Measurements from ENCODE around the gene CHAD. TPM values are rescaled to one million over a fixed set of nuclear protein-coding genes. Genes with fewer than 3 reads are reported as not detected.
A peak's percentile ranks its signal among the peaks of the same experiment; 100 is the strongest.

The CHAD gene
- total and polyA plus RNA-seq, 2 of the 4 experiments (the other 2 are of a cell fraction) = 0.03 TPM; not detected in 1

DNA sequence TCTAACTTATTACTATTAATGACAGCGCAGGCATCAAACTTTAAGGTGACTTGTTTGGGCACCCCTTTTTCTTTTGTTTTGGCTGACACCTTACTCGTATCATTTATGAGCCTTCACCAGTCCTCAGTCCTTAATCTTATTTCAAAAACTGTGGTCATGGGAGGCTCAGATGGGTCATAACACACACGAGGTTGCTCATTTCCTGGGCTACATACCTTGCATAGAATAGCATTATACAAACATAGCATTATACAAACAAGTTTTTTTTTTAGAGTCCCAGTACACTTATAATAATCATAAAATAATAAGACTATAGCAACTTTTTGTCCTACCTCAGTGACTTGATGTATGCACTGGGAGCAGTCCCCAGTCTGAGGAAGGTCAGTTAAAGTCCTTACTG lies 53.9 kb downstream of the CHAD start:
- Histone ChIP-seq H3K18ac (ENCODE audit: low read depth, low read length) (no peak overlapping the region), H3K9me1 (ENCODE audit: insufficient read depth, low read length) (no peaks in the 10 kb centered on the region), H3K9me3 (ENCODE audit: control insufficient read depth, insufficient read depth, low read length) (no peaks in the 10 kb centered on the region), H3K27ac (ENCODE audit: insufficient read depth, low read length) (no peak overlapping the region), H4K8ac (ENCODE audit: low read depth in 2 of 2, low read length in 2 of 2) (no peak overlapping the region), H3K56ac (ENCODE audit: extremely low read depth, insufficient read depth, low read length) (no peak overlapping the region), H3K27me3 (ENCODE audit: control insufficient read depth, insufficient read depth, low read length) (no peaks in the 10 kb centered on the region; the same call in 1 of the 2 replicates), H3K4me2 (ENCODE audit: low read depth, low read length) (peak overlapping the region; percentile 51; the same call in 1 of the 2 replicates), H4K91ac (ENCODE audit: insufficient read depth, low read depth, low read length) (no peak overlapping the region), H2BK5ac (ENCODE audit: low read depth, low read length, poor library complexity, severe bottlenecking) (peak overlapping the region; percentile 45), H4K20me1 (ENCODE audit: insufficient read depth, low read length) (no peaks in the 10 kb centered on the region), H2AK9ac (replicated peaks; ENCODE audit: low read depth, low read length, poor library complexity) (no peak overlapping the region), H2AK5ac (ENCODE audit: low read depth, low read length) (peak overlapping the region; percentile 59; the same call in 1 of the 2 replicates), H3K36me3 (ENCODE audit: control insufficient read depth, insufficient read depth, low read length) (no peaks in the 10 kb centered on the region), H2BK120ac (ENCODE audit: low read depth, low read length) (peak overlapping the region; percentile 58; the same call in 1 of the 2 replicates), H3K79me1 (ENCODE audit: low read depth in 1 of 2, low read length in 2 of 2) (no peaks in the 10 kb centered on the region), H3K4ac (ENCODE audit: low read depth, low read length) (no peak overlapping the region), H2BK20ac (ENCODE audit: low read depth, low read length) (peak overlapping the region; percentile 74; the same call in 1 of the 2 replicates), H2BK15ac (ENCODE audit: low read depth, low read length) (0 out of 3 replicates have a peak overlapping the region, but pooled peaks have one; percentile 59), H4K5ac (ENCODE audit: low read depth, low read length) (no peak overlapping the region), H3K4me3 (ENCODE audit: insufficient read depth, low read depth, low read length) (no peak overlapping the region), H3K9ac (ENCODE audit: low read depth, low read length) (no peak overlapping the region), H2AFZ (replicated peaks; ENCODE audit: low read length, poor library complexity) (no peak overlapping the region), H3K23ac (ENCODE audit: low read depth, low read length) (no peak overlapping the region), H3K4me1 (ENCODE audit: control insufficient read depth, insufficient read depth, low read length) (peaks cover 7% of the 10 kb centered on the region), H3K14ac (replicated peaks; ENCODE audit: low read depth, low read length) (0 out of 2 replicates have a peak overlapping the region, but pooled peaks have one; percentile 57)
- DNase-seq = peak; percentile 28
- BruUV-seq (replicated peaks) = no TSS peak
- ChIA-PET CTCF (no interaction called here), POLR2A (ENCODE audit: unreplicated experiment) (no interaction called here)
- dilution Hi-C loops (cut with HindIII; ENCODE audit: low sequenced_read_pairs, unreplicated experiment) = no loop called here
- WGBS, 2 experiments (ENCODE audit: extremely low coverage in 2 of 2, insufficient read length in 1 of 2) = no CpG with 5 or more reads among the region's 3 CpGs
- intact Hi-C loops (cut with micrococcal nuclease) = no loop called here
- no peak for TF ChIP-seq NFE2L2 (IDR thresholded peaks at IDR 0.05; ENCODE audit: low read depth, low read length)
- TF ChIP-seq BHLHE40 (IDR thresholded peaks at IDR 0.05; ENCODE audit: low read depth, low read length) = no peak
- TF ChIP-seq POLR2A (IDR thresholded peaks at IDR 0.05; ENCODE audit: low read depth, low read length) = no peak
- no peak for TF ChIP-seq RFX5 (IDR thresholded peaks at IDR 0.05; ENCODE audit: low read depth, low read length)
- no peak for TF ChIP-seq RAD21 (IDR thresholded peaks at IDR 0.05; ENCODE audit: low read length)
- TF ChIP-seq, protein P1, sequence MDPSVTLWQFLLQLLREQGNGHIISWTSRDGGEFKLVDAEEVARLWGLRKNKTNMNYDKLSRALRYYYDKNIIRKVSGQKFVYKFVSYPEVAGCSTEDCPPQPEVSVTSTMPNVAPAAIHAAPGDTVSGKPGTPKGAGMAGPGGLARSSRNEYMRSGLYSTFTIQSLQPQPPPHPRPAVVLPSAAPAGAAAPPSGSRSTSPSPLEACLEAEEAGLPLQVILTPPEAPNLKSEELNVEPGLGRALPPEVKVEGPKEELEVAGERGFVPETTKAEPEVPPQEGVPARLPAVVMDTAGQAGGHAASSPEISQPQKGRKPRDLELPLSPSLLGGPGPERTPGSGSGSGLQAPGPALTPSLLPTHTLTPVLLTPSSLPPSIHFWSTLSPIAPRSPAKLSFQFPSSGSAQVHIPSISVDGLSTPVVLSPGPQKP (IDR thresholded peaks at IDR 0.05; ENCODE audit: borderline replicate concordance, low read depth, low read length) = no peak
- TF ChIP-seq CHD1 (IDR thresholded peaks at IDR 0.05; ENCODE audit: low read depth, low read length) = no peak
- TF ChIP-seq, protein P2, sequence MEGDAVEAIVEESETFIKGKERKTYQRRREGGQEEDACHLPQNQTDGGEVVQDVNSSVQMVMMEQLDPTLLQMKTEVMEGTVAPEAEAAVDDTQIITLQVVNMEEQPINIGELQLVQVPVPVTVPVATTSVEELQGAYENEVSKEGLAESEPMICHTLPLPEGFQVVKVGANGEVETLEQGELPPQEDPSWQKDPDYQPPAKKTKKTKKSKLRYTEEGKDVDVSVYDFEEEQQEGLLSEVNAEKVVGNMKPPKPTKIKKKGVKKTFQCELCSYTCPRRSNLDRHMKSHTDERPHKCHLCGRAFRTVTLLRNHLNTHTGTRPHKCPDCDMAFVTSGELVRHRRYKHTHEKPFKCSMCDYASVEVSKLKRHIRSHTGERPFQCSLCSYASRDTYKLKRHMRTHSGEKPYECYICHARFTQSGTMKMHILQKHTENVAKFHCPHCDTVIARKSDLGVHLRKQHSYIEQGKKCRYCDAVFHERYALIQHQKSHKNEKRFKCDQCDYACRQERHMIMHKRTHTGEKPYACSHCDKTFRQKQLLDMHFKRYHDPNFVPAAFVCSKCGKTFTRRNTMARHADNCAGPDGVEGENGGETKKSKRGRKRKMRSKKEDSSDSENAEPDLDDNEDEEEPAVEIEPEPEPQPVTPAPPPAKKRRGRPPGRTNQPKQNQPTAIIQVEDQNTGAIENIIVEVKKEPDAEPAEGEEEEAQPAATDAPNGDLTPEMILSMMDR (conservative IDR thresholded peaks at IDR 0.05; ENCODE audit: low read depth, low read length) = no peak
- no peak for TF ChIP-seq RCOR1 (IDR thresholded peaks at IDR 0.05; ENCODE audit: insufficient replicate concordance, low read length)
- no peak for TF ChIP-seq CEBPB (IDR thresholded peaks at IDR 0.05; ENCODE audit: low read depth, low read length)
- no peak for TF ChIP-seq MXI1 (IDR thresholded peaks at IDR 0.05; ENCODE audit: borderline replicate concordance, low read depth, low read length)
- no peak for TF ChIP-seq MAZ (IDR thresholded peaks at IDR 0.05; ENCODE audit: borderline replicate concordance, low read depth, low read length)
- no peak for TF ChIP-seq MAFK (IDR thresholded peaks at IDR 0.05; ENCODE audit: low read depth, low read length)
- TF ChIP-seq SMC3 (IDR thresholded peaks at IDR 0.05; ENCODE audit: low read depth, low read length) = no peak
- TF ChIP-seq, protein P3, sequence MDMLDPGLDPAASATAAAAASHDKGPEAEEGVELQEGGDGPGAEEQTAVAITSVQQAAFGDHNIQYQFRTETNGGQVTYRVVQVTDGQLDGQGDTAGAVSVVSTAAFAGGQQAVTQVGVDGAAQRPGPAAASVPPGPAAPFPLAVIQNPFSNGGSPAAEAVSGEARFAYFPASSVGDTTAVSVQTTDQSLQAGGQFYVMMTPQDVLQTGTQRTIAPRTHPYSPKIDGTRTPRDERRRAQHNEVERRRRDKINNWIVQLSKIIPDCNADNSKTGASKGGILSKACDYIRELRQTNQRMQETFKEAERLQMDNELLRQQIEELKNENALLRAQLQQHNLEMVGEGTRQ (IDR thresholded peaks at IDR 0.05; ENCODE audit: low read depth, low read length) = no peak
- TF ChIP-seq FOS (IDR thresholded peaks at IDR 0.05; ENCODE audit: low read depth, low read length) = no peak
- ATAC-seq (ENCODE audit: low read depth) = no peak
- in situ Hi-C loops (cut with MboI; ENCODE audit: low sequenced_read_pairs) = no loop called here
